VCaP (cell line): ENCODE data around the gene CEP162.

Experiments
- H3K27ac ChIP-seq: fragments of 450-650 bp; 2 replicates; pipeline ENCODE4 v1.5.1; 2017
- CTCF ChIP-seq: fragments of 450-650 bp; conservative IDR thresholded peaks from 2 replicates; pipeline ENCODE4 v1.5.1; 2017; ENCODE audit warnings: mild to moderate bottlenecking, moderate library complexity

Gene CEP162

GRCh38 chr6:84269947-84270733 lies 42.7 kb upstream of the CEP162 start:
- no peak overlapping the region for H3K27ac ChIP-seq
- TF ChIP-seq CTCF: no peak

GRCh38 chr6:84268781-84269180 lies 41.3 kb upstream of the CEP162 start:
- no peak for TF ChIP-seq CTCF
- H3K27ac ChIP-seq: no peak overlapping the region

- H3K27ac ChIP-seq: no peak overlapping the region
- no peak for TF ChIP-seq CTCF
These were observed 36.1 kb upstream of the CEP162 start for GRCh38 chr6:84263557-84263956.

GRCh38 chr6:84260926-84261325 lies 33.5 kb upstream of the CEP162 start:
- no peak for TF ChIP-seq CTCF
- no peak overlapping the region for H3K27ac ChIP-seq

- no peak overlapping the region for H3K27ac ChIP-seq
- no peak for TF ChIP-seq CTCF
These were observed 32.8 kb upstream of the CEP162 start for GRCh38 chr6:84260196-84260595.

GRCh38 chr6:84258866-84259265 lies 31.4 kb upstream of the CEP162 start:
- H3K27ac ChIP-seq: no peak overlapping the region
- no peak for TF ChIP-seq CTCF

- TF ChIP-seq CTCF: no peak
- H3K27ac ChIP-seq: no peak overlapping the region
These were observed 30.8 kb upstream of the CEP162 start for GRCh38 chr6:84258268-84258667.
